Neural cell (in vitro differentiated cells): ENCODE data around the gene CTTN.

Source experiments
- CTCF ChIP-seq: fragments of 450-650 bp; IDR thresholded peaks from 2 replicates; pipeline ENCODE4 v1.5.1; 2014; ENCODE audit warnings: antibody characterized with exemption, mild to moderate bottlenecking, moderate library complexity; ENCODE audit not compliant: poor library complexity, severe bottlenecking
- EZH2 ChIP-seq: fragments of 200-600, 300-800 bp; shearing (Covaris generic), sonication (generic); IDR thresholded peaks from 2 replicates; pipeline ENCODE4 v1.6.1; 2014; ENCODE audit warnings: antibody characterized with exemption, low read length, borderline replicate concordance, mild to moderate bottlenecking; ENCODE audit not compliant: insufficient read depth, poor library complexity, severe bottlenecking
- POLR2AphosphoS5 ChIP-seq: IDR thresholded peaks from 2 replicates; pipeline ENCODE4 v1.6.1; 2012
- RAD21 ChIP-seq: fragments of 450-650 bp; conservative IDR thresholded peaks from 2 replicates; pipeline ENCODE4 v1.6.1; 2014; ENCODE audit warnings: antibody characterized with exemption, mild to moderate bottlenecking, moderate library complexity

GRCh38 chr11:70424765-70425344, 26.5 kb downstream of the CTTN start:
- TF ChIP-seq CTCF (no peak), EZH2 (no peak), RAD21 (no peak), POLR2AphosphoS5 (no peak)
